Vagina (tissue), 2 donors: ENCODE measurements around the gene TEX2.

Experiments used
- POLR2A ChIP-seq, 2 donors: fragments of 450-650 bp; IDR thresholded peaks; one replicate each; pipeline ENCODE4 v1.6.1; 2017; ENCODE audit warnings: antibody characterized with exemption in 2 of 2, mild to moderate bottlenecking in 2 of 2, moderate library complexity in 2 of 2
- TF ChIP-seq, protein P1 (sequence below), 3 experiments: fragments of 450-650 bp in 2 of 3; fragments of 200-600 bp in 1 of 3; sonication (generic) in 1 of 3; IDR thresholded peaks; one replicate each; pipeline ENCODE4 v1.5.1; 2017 to 2019; ENCODE audit warnings: antibody characterized with exemption in 3 of 3, mild to moderate bottlenecking in 2 of 3, moderate library complexity in 2 of 3

DNA sequence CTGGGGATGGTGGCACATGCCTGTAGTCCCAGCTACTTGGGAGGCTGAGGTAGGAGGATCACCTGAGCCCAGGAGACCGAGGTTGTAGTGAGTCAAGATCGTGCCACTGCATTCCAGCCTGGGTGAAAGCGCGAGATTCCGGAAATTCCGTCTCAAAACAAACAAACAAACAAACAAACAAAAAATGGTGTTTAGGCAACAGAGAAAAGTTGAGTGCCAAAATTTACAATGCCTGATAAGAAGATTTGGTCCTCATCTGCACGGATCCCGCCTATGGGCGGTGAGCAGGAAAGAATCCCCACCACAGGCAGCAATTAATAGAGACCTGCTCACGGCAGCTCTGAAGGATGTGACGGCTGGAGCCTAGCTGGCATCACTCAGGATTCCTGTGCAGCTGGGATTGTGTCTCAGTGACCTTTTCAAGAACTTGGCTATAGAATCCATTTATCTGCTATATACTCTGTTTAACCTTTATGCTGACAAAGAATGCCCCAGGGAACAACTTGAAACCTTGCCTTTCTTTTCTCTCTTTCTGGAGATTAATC lies 14.0 kb upstream of the TEX2 start:
- TF ChIP-seq, protein P1, sequence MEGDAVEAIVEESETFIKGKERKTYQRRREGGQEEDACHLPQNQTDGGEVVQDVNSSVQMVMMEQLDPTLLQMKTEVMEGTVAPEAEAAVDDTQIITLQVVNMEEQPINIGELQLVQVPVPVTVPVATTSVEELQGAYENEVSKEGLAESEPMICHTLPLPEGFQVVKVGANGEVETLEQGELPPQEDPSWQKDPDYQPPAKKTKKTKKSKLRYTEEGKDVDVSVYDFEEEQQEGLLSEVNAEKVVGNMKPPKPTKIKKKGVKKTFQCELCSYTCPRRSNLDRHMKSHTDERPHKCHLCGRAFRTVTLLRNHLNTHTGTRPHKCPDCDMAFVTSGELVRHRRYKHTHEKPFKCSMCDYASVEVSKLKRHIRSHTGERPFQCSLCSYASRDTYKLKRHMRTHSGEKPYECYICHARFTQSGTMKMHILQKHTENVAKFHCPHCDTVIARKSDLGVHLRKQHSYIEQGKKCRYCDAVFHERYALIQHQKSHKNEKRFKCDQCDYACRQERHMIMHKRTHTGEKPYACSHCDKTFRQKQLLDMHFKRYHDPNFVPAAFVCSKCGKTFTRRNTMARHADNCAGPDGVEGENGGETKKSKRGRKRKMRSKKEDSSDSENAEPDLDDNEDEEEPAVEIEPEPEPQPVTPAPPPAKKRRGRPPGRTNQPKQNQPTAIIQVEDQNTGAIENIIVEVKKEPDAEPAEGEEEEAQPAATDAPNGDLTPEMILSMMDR (IDR thresholded peaks at IDR 0.05): no peak
- TF ChIP-seq POLR2A (IDR thresholded peaks at IDR 0.05): no peak
